ENCODE results near the gene CLK1. TPM values are rescaled to one million over a fixed set of nuclear protein-coding genes. Genes with fewer than 3 reads are reported as not detected.

The CLK1 gene
- total RNA-seq, 6 experiments from 2014 or later = 29.9 to 81.5 (median 36.7) TPM

DNA sequence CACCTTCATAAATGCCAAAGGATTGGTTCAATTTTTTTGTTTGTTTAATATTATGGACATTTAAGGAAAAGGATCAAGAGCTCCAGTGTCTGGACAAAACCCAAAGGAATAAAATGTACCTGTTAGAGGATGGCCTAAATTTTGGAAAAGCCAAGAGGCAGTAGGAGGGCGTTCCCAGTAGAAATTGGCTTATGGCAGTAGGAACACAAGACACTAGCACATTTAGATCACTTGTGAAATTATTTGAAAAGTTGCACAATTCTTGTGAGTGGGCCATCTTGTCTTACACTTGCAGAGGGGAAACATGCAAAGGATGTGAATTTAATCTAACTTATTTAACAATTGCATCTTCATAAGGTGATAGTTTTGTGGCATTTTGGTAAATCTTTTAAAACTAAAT is 49.5 kb downstream of the CLK1 start:
- H3K27me3 ChIP-seq = no peaks in the 10 kb centered on the region
- DNase-seq (no peak), ATAC-seq (no peak)
- WGBS (ENCODE audit: insufficient coverage, low coverage, low lambda C conversion rate, missing lambda C conversion rate) = 75% methylated on average over 1 of the region's 1 CpG
- intact Hi-C loops (cut with DNase I) = no loop called here
- H3K4me3 ChIP-seq = no peak overlapping the region
- no peak for TF ChIP-seq POLR2A (IDR thresholded peaks at IDR 0.05)
- TF ChIP-seq, protein P1, sequence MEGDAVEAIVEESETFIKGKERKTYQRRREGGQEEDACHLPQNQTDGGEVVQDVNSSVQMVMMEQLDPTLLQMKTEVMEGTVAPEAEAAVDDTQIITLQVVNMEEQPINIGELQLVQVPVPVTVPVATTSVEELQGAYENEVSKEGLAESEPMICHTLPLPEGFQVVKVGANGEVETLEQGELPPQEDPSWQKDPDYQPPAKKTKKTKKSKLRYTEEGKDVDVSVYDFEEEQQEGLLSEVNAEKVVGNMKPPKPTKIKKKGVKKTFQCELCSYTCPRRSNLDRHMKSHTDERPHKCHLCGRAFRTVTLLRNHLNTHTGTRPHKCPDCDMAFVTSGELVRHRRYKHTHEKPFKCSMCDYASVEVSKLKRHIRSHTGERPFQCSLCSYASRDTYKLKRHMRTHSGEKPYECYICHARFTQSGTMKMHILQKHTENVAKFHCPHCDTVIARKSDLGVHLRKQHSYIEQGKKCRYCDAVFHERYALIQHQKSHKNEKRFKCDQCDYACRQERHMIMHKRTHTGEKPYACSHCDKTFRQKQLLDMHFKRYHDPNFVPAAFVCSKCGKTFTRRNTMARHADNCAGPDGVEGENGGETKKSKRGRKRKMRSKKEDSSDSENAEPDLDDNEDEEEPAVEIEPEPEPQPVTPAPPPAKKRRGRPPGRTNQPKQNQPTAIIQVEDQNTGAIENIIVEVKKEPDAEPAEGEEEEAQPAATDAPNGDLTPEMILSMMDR (IDR thresholded peaks at IDR 0.05) = no peak
- H3K36me3 ChIP-seq = peaks cover 8 to 67% (median 43%) of the 10 kb centered on the region in 4 donors
- peaks cover 0 to 33% (median 11%) of the 10 kb centered on the region in 4 donors for H3K4me1 ChIP-seq
- H3K9me3 ChIP-seq = no peaks in the 10 kb centered on the region
- no peak overlapping the region for H3K27ac ChIP-seq

DNA sequence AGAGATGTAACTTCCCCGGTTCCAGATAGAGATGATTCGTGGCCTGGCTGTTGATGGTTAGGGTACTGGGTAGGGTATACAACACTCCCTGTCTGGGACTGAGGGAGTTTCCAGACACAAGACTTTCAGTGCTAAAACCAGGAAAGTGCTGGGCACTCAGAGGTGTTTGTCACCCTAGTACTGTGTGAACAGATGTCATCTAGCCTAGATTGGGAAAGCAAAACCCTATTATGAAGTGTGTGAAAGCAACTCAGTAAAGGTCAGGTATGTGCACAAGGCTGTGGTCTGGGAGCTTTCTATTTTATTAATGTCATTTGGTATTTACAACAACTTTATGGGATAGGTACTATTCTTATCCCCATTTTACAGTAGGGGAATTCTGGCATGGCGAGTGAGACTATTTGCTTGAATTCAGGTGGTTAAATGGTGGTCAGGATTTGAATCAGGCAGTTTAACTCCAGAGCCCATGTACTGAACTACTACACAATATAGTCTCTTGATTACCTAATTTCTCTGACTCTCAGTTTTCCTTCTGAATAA is 50.1 kb downstream of the CLK1 start:
- Histone ChIP-seq H3K9me3 (no peaks in the 10 kb centered on the region), H3K27me3 (no peaks in the 10 kb centered on the region), H3K36me3 (peaks cover 5 to 62% (median 39%) of the 10 kb centered on the region in 4 donors), H3K27ac (no peak overlapping the region), H3K4me3 (no peak overlapping the region), H3K4me1 (peaks cover 0 to 37% (median 11%) of the 10 kb centered on the region in 4 donors)
- no peak for DNase-seq
- ATAC-seq = no peak
- 61% methylated on average over 3 of the region's 3 CpGs for WGBS (ENCODE audit: insufficient coverage, low coverage, low lambda C conversion rate, missing lambda C conversion rate)
- intact Hi-C loops (cut with DNase I) = no loop called here
- TF ChIP-seq, protein P1 (IDR thresholded peaks at IDR 0.05) = no peak
- TF ChIP-seq POLR2A (IDR thresholded peaks at IDR 0.05) = no peak

DNA sequence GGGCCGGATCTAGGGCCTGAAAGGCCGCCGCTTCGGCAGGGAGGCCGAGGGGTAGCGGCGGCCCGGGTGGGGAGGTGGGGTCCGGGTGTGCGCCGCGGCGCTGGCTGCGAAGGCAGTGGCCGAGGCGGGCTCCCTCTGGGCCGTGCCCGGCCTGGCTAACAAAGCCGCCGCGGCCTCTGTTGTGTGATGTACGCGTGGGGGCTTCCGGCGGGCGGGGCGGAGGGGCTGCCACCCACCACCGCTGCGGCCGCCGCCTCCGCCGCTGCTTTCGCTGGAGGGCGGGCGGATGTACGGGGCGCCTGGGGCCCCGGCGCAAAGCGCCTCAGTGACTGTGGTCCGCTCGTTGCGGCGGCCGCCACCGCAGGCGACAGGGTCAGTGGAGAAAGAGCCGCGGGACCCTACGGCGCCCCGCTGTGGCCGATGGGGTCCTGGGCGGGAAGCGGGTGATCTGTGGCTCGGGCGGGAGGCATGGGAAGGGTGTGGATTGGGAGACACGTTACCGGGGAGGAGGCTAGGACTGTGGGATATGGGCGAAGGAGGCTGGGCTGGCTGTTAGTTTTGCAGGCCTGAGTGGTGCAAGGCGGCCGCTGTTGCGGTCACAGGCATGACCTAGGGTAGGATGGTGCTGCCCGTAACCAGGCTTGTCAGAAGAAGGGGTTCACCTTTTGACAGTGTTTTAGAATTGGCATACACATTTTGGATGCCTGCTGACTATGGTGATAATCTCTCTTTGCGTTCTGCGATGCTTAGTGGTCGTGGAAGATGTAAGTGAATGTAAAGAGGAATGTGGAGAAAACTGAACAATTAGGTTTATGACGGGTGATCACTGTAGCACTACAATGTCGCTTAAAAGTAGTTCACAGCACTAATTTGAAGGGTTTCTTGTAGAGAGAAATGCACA is 52.1 kb downstream of the CLK1 start:
- under 1% methylated on average over 21 of the region's 70 CpGs for WGBS (ENCODE audit: insufficient coverage, low coverage, low lambda C conversion rate, missing lambda C conversion rate)
- intact Hi-C loops (cut with DNase I) = no loop called here

DNA sequence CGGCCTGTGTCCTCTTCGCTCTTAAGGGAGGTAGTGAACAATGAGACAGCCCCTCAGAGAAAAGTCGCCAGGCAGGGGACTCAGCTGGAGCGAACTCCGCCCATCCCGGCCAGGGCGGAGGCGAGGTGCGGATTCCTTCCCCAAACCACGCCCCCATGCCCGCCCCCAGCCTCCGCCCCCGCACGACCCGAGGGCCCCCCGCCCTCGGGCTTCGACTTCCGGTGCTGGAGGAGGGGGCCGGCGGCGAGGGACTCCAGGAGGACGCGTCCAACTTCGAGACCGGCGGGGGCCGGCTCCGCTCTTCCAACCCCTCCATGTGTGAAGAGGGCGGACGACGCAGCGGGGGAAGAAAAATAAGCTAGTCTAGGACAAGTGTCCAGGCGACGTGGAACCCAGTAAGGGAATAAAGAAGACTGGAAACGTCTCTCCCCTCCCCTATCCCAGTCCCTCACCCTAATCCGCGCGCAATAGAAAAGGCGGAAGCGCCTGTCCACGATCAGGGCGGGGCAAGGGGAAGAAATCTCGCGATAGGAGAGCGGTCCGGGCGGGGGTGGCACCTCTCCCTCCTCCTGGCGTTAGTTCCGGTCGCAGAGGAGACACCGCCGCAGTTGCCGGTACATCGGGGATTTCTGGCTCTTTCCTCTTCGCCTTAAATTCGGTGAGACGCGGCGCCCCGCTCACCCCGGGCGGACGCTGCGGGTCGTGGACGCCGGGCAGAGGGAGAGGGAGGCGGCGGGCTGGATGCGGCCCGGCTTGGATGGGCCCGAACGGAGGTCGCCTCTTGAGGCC is 52.9 kb downstream of the CLK1 start, which contains the start of gene BZW1:
Gene BZW1 (plus strand): TSS at position 578 of the 789 bp plus-strand sequence. CDS start 1,308 bp downstream, outside the sequence.
- TF ChIP-seq, protein P1 (IDR thresholded peaks at IDR 0.05) = no peak
- peak; percentile 98 for TF ChIP-seq POLR2A (IDR thresholded peaks at IDR 0.05)
- 1% methylated on average over 18 of the region's 75 CpGs for WGBS (ENCODE audit: insufficient coverage, low coverage, low lambda C conversion rate, missing lambda C conversion rate)
- Histone ChIP-seq H3K4me1 (peaks cover 0 to 37% (median 11%) of the 10 kb centered on the region in 4 donors), H3K4me3 (peak within 1 kb of the TSS; percentile 87 to 96 (median 94)), H3K27ac (peak within 1 kb of the TSS; percentile 96 to 97 (median 97)), H3K36me3 (peaks cover 0 to 33% (median 15%) of the 10 kb centered on the region in 4 donors), H3K27me3 (no peaks in the 10 kb centered on the region), H3K9me3 (no peaks in the 10 kb centered on the region)
- intact Hi-C loops (cut with DNase I) = no loop called here
- ATAC-seq = peak; percentile 87 to 95 (median 90)
- peak; percentile 97 to 98 (median 98) for DNase-seq

More for the DNA sequence above, 52.1 kb downstream of the CLK1 start:
- H3K27ac ChIP-seq = peak overlapping the region; percentile 96 to 97 (median 97)
- TF ChIP-seq, protein P1 (IDR thresholded peaks at IDR 0.05) = peak; percentile 57 to 73 (median 63)
- no peak for TF ChIP-seq POLR2A (IDR thresholded peaks at IDR 0.05)
- H3K36me3 ChIP-seq = peaks cover 0 to 42% (median 24%) of the 10 kb centered on the region in 4 donors
- ATAC-seq (peak; percentile 60 to 68 (median 66)), DNase-seq (peak; percentile 81 to 87 (median 86))
- no peaks in the 10 kb centered on the region for H3K9me3 ChIP-seq
- H3K4me1 ChIP-seq = peaks cover 0 to 37% (median 11%) of the 10 kb centered on the region in 4 donors
- H3K27me3 ChIP-seq = no peaks in the 10 kb centered on the region
- H3K4me3 ChIP-seq = peak overlapping the region; percentile 87 to 96 (median 94)
